NCI-H2107 treated with DMSO at 0.1 percent for 48 hours (cell line): ENCODE data around the gene PLPPR1.
"Not testable (repeated sequence)": the region's sequence is repeated elsewhere in the genome, so short reads cannot be mapped to it uniquely, and the experiment has no call there.

Experiments
- DNase-seq: peaks from one replicate; lab custom pipeline; 2025; ENCODE audit not compliant: unreplicated experiment; lab: John Stamatoyannopoulos, UW

Gene PLPPR1

GRCh38 chr9:101274971-101275768 is 246.6 kb downstream of the PLPPR1 start:
- DNase-seq, result no peak

DNA sequence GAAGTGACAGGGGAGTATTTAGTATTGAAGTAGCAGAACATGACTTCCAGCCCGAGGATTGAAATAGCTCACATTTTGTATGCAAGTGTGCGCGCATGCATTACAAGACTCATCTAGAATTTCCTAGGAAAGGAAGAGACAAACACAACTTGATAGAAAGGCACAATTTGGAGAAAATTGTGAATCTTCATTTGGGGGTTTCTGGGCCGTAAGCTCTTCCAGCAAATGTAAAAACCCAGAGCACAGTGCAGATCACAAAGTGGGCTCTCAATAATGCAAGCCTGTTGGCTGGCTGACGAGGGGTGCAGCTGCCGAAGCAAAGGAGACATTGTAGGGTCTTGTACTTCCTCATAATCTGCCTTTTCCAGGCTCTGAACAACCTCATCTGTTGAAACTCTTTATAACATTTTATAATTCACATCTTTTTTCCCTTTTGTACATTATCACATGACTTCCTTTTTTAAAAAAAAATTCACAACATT is 247.3 kb downstream of the PLPPR1 start:
- no peak for DNase-seq

DNA sequence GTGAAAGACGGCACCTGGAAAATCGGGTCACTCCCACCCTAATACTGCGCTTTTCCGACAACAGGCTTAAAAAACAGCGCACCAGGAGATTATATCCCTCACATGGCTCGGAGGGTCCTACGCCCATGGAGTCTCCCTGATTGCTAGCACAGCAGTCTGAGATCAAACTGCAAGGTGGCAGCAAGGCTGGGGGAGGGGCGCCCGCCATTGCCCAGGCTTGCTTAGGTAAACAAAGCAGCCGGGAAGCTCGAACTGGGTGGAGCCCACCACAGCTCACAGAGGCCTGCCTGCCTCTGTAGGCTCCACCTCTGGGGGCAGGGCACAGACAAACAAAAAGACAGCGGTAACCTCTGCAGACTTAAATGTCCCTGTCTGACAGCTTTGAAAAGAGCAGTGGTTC is 262.5 kb downstream of the PLPPR1 start:
- DNase-seq, result not testable (repeated sequence)

DNA sequence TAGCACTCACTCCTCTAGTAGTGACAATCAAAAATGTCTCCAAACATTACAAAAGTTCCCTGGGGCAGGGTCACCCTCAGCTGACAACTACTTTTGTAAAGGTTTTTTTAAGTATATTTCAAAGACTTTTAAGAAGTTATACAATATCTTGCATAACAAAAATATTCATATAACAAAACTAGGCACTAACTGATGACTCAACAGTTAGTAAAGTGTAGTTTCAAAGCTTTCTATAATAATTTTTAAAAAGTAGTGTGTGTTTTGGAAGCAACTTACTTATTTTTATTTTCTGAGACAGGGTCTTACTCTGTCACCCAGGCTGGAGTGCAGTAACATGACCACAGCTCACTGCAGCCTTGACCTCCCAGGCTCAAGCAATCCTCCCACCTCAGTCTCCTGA is 271.4 kb downstream of the PLPPR1 start:
- DNase-seq, result no peak

- no peak for DNase-seq
Measured at GRCh38 chr9:101307051-101307450, 278.5 kb downstream of the PLPPR1 start.

- no peak for DNase-seq
Measured at GRCh38 chr9:101307524-101308213, 279.1 kb downstream of the PLPPR1 start.

DNA sequence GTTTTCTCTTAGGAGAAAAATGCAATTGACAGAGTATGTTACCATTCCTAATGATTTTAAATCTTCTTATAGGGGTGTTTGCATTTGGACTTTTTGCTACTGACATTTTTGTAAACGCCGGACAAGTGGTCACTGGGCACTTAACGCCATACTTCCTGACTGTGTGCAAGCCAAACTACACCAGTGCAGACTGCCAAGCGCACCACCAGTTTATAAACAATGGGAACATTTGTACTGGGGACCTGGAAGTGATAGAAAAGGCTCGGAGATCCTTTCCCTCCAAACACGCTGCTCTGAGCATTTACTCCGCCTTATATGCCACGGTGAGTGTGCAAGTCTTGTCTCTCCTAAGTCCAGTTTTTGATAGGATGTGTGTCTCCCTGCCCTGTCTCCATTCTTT is 280.6 kb downstream of the PLPPR1 start:
- no peak for DNase-seq

GRCh38 chr9:101311191-101311590 is 282.7 kb downstream of the PLPPR1 start:
- DNase-seq, result no peak

- peak; percentile 95 for DNase-seq
Measured at GRCh38 chr9:101311758-101312420, 283.4 kb downstream of the PLPPR1 start.

DNA sequence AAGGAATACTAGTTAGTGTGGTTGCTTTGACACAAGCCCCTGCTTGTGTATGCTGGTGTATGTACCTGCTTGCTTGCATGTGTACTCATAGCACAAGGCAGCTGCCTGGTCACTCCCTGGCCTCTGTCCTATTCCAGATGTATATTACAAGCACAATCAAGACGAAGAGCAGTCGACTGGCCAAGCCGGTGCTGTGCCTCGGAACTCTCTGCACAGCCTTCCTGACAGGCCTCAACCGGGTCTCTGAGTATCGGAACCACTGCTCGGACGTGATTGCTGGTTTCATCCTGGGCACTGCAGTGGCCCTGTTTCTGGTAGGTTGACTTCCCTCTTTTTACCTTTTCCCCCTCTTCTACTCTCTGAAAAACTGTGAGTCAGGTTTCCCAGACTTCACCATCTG is 284.1 kb downstream of the PLPPR1 start:
- DNase-seq, result no peak

DNA sequence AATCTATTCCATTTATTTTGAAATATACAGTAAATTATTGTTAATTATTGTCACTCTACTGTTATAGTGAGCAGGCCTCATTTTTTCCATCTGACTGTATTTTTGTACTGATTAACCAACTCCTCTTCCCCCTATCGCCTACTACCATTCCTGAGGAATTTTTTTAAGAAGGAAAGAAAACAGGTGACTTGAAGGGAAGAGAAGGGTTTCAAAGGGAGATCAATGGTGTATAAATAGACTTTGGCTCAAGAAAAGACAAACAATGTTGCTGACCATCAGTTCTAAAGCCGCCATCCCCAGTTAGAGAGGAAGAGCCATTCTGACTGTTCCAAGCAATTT is 286.6 kb downstream of the PLPPR1 start:
- DNase-seq, result no peak

DNA sequence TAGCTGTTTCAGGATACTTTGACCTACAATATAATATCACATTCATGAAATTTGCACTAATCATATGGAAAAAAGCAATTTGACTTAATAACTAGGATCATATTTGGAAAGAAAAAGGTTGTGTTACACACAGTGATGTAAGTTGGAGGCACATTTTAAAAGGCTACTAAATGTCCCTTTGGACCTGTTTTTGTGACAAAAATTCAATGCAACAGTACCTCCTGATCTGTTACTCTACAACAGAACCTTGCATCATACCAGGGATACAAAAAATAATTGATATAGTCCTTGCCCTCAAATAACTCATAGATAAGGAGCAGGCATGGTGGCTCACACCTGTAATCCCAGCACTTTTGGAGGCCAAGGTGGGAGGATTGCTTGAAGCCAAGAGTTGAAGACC is 289.2 kb downstream of the PLPPR1 start:
- DNase-seq, result no peak

GRCh38 chr9:101323129-101323528 is 294.6 kb downstream of the PLPPR1 start:
- no peak for DNase-seq

GRCh38 chr9:101324245-101324804 is 295.8 kb downstream of the PLPPR1 start:
- DNase-seq, result no peak

- DNase-seq, result peak; percentile 20
Measured at GRCh38 chr9:101325053-101325452, 296.5 kb downstream of the PLPPR1 start.

- no peak for DNase-seq
Measured at GRCh38 chr9:101326035-101326434, 297.5 kb downstream of the PLPPR1 start.

DNA sequence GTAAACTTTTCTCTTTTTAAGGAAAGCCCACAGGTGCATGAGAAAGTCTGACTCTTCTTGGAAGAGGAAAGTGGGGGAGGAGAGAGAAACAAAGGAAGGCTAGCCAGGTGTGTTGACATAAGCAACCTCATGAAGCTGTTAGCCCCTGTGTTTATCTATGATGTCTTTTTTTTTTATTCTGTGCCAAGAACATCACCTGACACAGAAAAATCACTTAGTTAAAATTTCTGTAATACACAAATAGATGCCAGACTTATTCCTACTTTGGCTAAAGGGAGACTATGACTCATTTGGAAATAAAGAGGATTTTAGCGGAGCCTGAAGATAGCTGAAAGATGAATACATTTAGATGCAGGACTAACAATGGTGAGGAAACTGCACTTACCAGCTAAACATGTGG is 298.0 kb downstream of the PLPPR1 start:
- DNase-seq, result peak; percentile 89

DNA sequence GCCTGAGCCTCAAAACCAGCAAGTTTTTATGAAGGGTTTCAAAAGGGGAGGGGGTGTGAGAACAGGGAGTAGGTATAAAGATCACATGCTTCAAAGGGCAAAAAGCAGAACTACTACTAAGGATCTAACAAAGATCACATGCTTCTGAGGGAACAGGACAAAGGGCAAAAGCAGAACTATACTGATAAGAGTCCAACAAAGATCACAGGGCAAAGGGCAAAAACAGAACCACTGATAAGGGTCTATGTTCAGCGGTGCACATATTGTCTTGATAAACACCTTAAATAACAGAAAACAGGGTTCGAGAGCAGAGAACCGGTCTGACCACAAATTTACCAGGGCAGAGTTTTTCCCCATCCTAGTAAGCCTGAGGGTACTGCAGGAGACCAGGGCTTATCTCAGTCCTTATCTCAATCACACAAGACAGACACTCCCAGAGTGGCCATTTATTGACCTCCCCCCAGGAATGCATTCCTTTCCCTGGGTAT is 298.9 kb downstream of the PLPPR1 start:
- DNase-seq, result not testable (repeated sequence)

GRCh38 chr9:101332362-101332761 is 303.8 kb downstream of the PLPPR1 start:
- DNase-seq, result no peak

GRCh38 chr9:101333490-101333889 is 305.0 kb downstream of the PLPPR1 start:
- no peak for DNase-seq

DNA sequence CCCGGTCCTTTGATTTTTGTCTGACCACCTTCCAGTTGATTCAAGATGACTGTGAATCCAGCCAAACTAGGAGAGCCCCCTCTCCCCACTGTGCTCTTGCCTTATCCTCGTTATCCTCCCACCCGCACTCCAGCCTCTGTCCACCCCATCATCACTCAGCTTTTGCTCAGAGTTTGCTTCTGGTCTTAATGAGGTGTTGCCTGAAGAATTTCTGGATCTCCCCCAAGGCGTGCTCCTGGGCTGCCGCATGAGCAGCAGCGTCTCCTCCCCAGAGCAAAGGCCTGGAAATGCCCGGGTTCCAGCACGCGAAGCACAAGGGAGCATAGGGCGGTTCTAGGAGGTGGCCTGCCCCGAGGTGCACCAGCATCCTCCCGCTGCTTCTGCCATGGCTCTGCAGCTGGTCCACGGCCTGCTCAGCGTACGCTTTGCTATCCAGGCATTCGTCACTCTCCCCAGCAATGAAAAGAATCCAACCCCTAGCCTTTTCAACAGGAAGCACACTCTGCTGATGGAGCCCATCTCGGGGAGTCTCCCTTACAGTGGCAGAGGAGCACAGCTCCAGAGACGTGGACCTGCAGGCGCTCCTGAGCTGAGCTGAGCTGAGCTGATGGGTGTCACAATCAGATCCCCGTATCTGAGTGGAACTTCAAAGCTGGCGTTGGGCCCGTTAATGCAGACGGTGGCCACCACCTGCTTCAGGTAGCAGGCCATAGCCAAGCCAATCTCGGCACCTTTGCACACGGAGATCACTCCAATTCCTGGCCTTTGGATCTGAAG is 305.6 kb downstream of the PLPPR1 start:
- no peak for DNase-seq
